IMR-90 (cell line): Measurements from ENCODE around the gene HERPUD1. TPM values are rescaled to one million over a fixed set of nuclear protein-coding genes. Genes with fewer than 3 reads are reported as not detected.

Experiments
- ATAC-seq: fragments of 200-7000 bp; cut with Tn5 transposase; 2 replicates; pipeline ENCODE4 v1.9.1; 2020; ENCODE audit warnings: low read depth, mild to moderate bottlenecking, moderate library complexity
- BruUV-seq: library from RNA; stranded (reverse); fragments of 400-500 nt; replicated peaks from 2 replicates; lab custom pipeline; 2021; lab: Mats Ljungman, UMichigan
- CTCF ChIA-PET: fragments of 300-600 bp; formaldehyde crosslinking; extraction: SDS; loops from one replicate; lab custom pipeline; 2021; ENCODE audit warnings: antibody characterized with exemption; lab: Yijun Ruan, JAX
- POLR2A ChIA-PET: fragments of 300-600 bp; sonication (Branson Sonifier 250); formaldehyde crosslinking; loops from one replicate; lab custom pipeline; 2022; ENCODE audit warnings: antibody characterized with exemption; ENCODE audit not compliant: unreplicated experiment; lab: Charles Lee
- DNase-seq: peaks from one replicate; pipeline ENCODE4 v3.0.0; 2013
- H2AFZ ChIP-seq: replicated peaks from 2 replicates; pipeline ENCODE3; 2013; ENCODE audit warnings: low read length, mild to moderate bottlenecking; ENCODE audit not compliant: poor library complexity
- H2AK5ac ChIP-seq: 2 replicates; pipeline ENCODE4 v1.6.1; 2013; ENCODE audit warnings: low read depth, low read length, inconsistent platforms
- H2AK9ac ChIP-seq: replicated peaks from 2 replicates; pipeline ENCODE3; 2013; ENCODE audit warnings: mild to moderate bottlenecking, low read depth, low read length, moderate library complexity; ENCODE audit not compliant: poor library complexity
- H2BK120ac ChIP-seq: 2 replicates; pipeline ENCODE4 v1.6.1; 2013; ENCODE audit warnings: low read depth, low read length, inconsistent platforms
- H2BK15ac ChIP-seq: 3 replicates; pipeline ENCODE4 v1.6.1; 2013; ENCODE audit warnings: low read depth, low read length, inconsistent platforms
- H2BK20ac ChIP-seq: 2 replicates; pipeline ENCODE4 v1.6.1; 2013; ENCODE audit warnings: low read depth, mild to moderate bottlenecking, inconsistent platforms, low read length, moderate library complexity
- H2BK5ac ChIP-seq: 2 replicates; pipeline ENCODE4 v1.6.1; 2013; ENCODE audit warnings: mild to moderate bottlenecking, low read depth, low read length, inconsistent platforms; ENCODE audit not compliant: poor library complexity, severe bottlenecking
- H3K14ac ChIP-seq: replicated peaks from 2 replicates; pipeline ENCODE4 v1.6.1; 2013; ENCODE audit warnings: low read depth, low read length, inconsistent platforms
- H3K18ac ChIP-seq: 2 replicates; pipeline ENCODE4 v1.6.1; 2013; ENCODE audit warnings: low read depth, low read length, control low read depth
- H3K23ac ChIP-seq: 2 replicates; pipeline ENCODE4 v1.6.1; 2013; ENCODE audit warnings: low read depth, low read length, inconsistent platforms
- H3K27ac ChIP-seq: 2 replicates; pipeline ENCODE4 v1.5.1; 2013; ENCODE audit warnings: mild to moderate bottlenecking, control low read depth, low read length; ENCODE audit not compliant: insufficient read depth
- H3K27me3 ChIP-seq: 2 replicates; pipeline ENCODE4 v1.6.1; 2013; ENCODE audit warnings: low read length; ENCODE audit not compliant: control insufficient read depth, insufficient read depth
- H3K36me3 ChIP-seq: 2 replicates; pipeline ENCODE4 v1.6.1; 2013; ENCODE audit warnings: low read length, mixed read lengths; ENCODE audit not compliant: control insufficient read depth, insufficient read depth
- H3K4ac ChIP-seq: 2 replicates; pipeline ENCODE4 v1.6.1; 2013; ENCODE audit warnings: low read depth, low read length, inconsistent platforms
- H3K4me1 ChIP-seq: 2 replicates; pipeline ENCODE4 v1.6.1; 2013; ENCODE audit warnings: low read length, mixed read lengths; ENCODE audit not compliant: control insufficient read depth, insufficient read depth
- H3K4me2 ChIP-seq: 2 replicates; pipeline ENCODE4 v1.6.1; 2013; ENCODE audit warnings: low read depth, mild to moderate bottlenecking, control low read depth, low read length, moderate library complexity
- H3K4me3 ChIP-seq: 2 replicates; pipeline ENCODE4 v1.5.1; 2013; ENCODE audit warnings: low read depth, mild to moderate bottlenecking, control low read depth, low read length, moderate library complexity; ENCODE audit not compliant: insufficient read depth
- H3K56ac ChIP-seq: 2 replicates; pipeline ENCODE4 v1.6.1; 2013; ENCODE audit warnings: low read length, inconsistent platforms; ENCODE audit not compliant: insufficient read depth; ENCODE audit errors: extremely low read depth
- H3K79me1 ChIP-seq, 2 experiments: 2 replicates each; pipeline ENCODE4 v1.6.1; 2013; ENCODE audit warnings: low read length in 2 of 2, inconsistent platforms in 1 of 2, low read depth in 1 of 2
- H3K9ac ChIP-seq: 2 replicates; pipeline ENCODE4 v1.6.1; 2013; ENCODE audit warnings: low read depth, low read length, control low read depth
- H3K9me1 ChIP-seq: 2 replicates; pipeline ENCODE4 v1.6.1; 2013; ENCODE audit warnings: low read length, inconsistent platforms; ENCODE audit not compliant: insufficient read depth
- H3K9me3 ChIP-seq: 2 replicates; pipeline ENCODE4 v1.6.1; 2013; ENCODE audit warnings: low read length; ENCODE audit not compliant: control insufficient read depth, insufficient read depth
- H4K20me1 ChIP-seq: 2 replicates; pipeline ENCODE4 v1.6.1; 2013; ENCODE audit warnings: low read length, inconsistent platforms; ENCODE audit not compliant: insufficient read depth
- H4K5ac ChIP-seq: 2 replicates; pipeline ENCODE4 v1.6.1; 2013; ENCODE audit warnings: mild to moderate bottlenecking, low read depth, low read length, control low read depth
- H4K8ac ChIP-seq, 2 experiments: 2 replicates each; pipeline ENCODE4 v1.6.1; 2013; ENCODE audit warnings: low read depth in 2 of 2, low read length in 2 of 2, control low read depth in 1 of 2, inconsistent platforms in 1 of 2
- H4K91ac ChIP-seq: 2 replicates; pipeline ENCODE4 v1.6.1; 2013; ENCODE audit warnings: low read depth, low read length, inconsistent platforms; ENCODE audit not compliant: insufficient read depth
- BHLHE40 ChIP-seq: fragments of 150-350 bp; IDR thresholded peaks from 2 replicates; pipeline ENCODE4 v1.6.1; 2016; ENCODE audit warnings: mild to moderate bottlenecking, low read depth, low read length
- CEBPB ChIP-seq: IDR thresholded peaks from 2 replicates; pipeline ENCODE4 v1.6.1; 2012; ENCODE audit warnings: low read depth, low read length, improper control_type of control experiment
- CTCF ChIP-seq: conservative IDR thresholded peaks from 2 replicates; pipeline ENCODE4 v1.5.1; 2012; ENCODE audit warnings: mild to moderate bottlenecking, low read depth, low read length, improper control_type of control experiment
- ELK1 ChIP-seq: fragments of 150-350 bp; IDR thresholded peaks from 2 replicates; pipeline ENCODE4 v1.6.1; 2016; ENCODE audit warnings: low read depth, mild to moderate bottlenecking, low read length, moderate library complexity, borderline replicate concordance
- FOS ChIP-seq: fragments of 150-350 bp; IDR thresholded peaks from 2 replicates; pipeline ENCODE4 v1.6.1; 2016; ENCODE audit warnings: low read depth, low read length
- MAFK ChIP-seq: IDR thresholded peaks from 2 replicates; pipeline ENCODE4 v1.6.1; 2012; ENCODE audit warnings: low read depth, low read length, improper control_type of control experiment
- MXI1 ChIP-seq: IDR thresholded peaks from 2 replicates; pipeline ENCODE4 v1.6.1; 2012; ENCODE audit warnings: low read depth, mild to moderate bottlenecking, low read length, moderate library complexity, borderline replicate concordance
- NFE2L2 ChIP-seq: fragments of 150-350 bp; IDR thresholded peaks from 2 replicates; pipeline ENCODE4 v1.6.1; 2016; ENCODE audit warnings: low read depth, mild to moderate bottlenecking, low read length
- POLR2A ChIP-seq: IDR thresholded peaks from 2 replicates; pipeline ENCODE4 v1.6.1; 2012; ENCODE audit warnings: mild to moderate bottlenecking, low read depth, low read length
- RAD21 ChIP-seq: IDR thresholded peaks from 2 replicates; pipeline ENCODE4 v1.6.1; 2012; ENCODE audit warnings: low read length, improper control_type of control experiment
- RCOR1 ChIP-seq: IDR thresholded peaks from 2 replicates; pipeline ENCODE4 v1.6.1; 2012; ENCODE audit warnings: mild to moderate bottlenecking, low read length, improper control_type of control experiment; ENCODE audit not compliant: insufficient replicate concordance
- RFX5 ChIP-seq: IDR thresholded peaks from 2 replicates; pipeline ENCODE4 v1.8.0; 2012; ENCODE audit warnings: low read depth, mild to moderate bottlenecking, low read length, moderate library complexity
- USF2 ChIP-seq: fragments of 150-350 bp; IDR thresholded peaks from 2 replicates; pipeline ENCODE4 v1.6.1; 2017; ENCODE audit warnings: mild to moderate bottlenecking, antibody characterized with exemption, low read length, low read depth
- WGBS, 2 experiments: methylation state at CpG; one replicate each; pipeline versions ENCODE4 v1.1.5 to v1.1.7; 2013; ENCODE audit warnings: missing lambda C conversion rate in 2 of 2; ENCODE audit not compliant: insufficient read length in 1 of 2; ENCODE audit errors: extremely low coverage in 2 of 2; 5-methylcytosine and 5-hydroxymethylcytosine counted together
- dilution Hi-C: fragments of 300-500 bp; cut with HindIII; formaldehyde crosslinking; loops from one replicate; pipeline ENCODE4 v1.14.3; 2018; ENCODE audit warnings: low sequenced_read_pairs; ENCODE audit not compliant: unreplicated experiment
- in situ Hi-C: fragments of 300-500 bp; cut with MboI; formaldehyde crosslinking; loops from 3 replicates; pipeline ENCODE4 v1.14.3; 2019; ENCODE audit warnings: low sequenced_read_pairs, inconsistent platforms, mixed read lengths
- intact Hi-C: fragments of 100-400 bp; cut with micrococcal nuclease; formaldehyde crosslinking; loops from 2 replicates; pipeline ENCODE4 v1.10.0; 2022
- polyA plus RNA-seq, 3 experiments: library from polyadenylated mRNA; depleted of rRNA; stranded (reverse); fragments of >200 nt; gene quantifications; 2 replicates each; pipeline ENCODE4 v1.2.3, GENCODE V29; 2012; ENCODE audit warnings: low replicate concordance in 1 of 3
- total RNA-seq: library from RNA; depleted of rRNA; stranded (reverse); fragments of >200 nt; gene quantifications from 2 replicates; pipeline ENCODE4 v1.2.3, GENCODE V29; 2012

Gene HERPUD1
- total and polyA plus RNA-seq, 2 of the 4 experiments (the other 2 are of a cell fraction), result 130 to 148 TPM

- Histone ChIP-seq H4K20me1 (no peaks in the 10 kb centered on the region; the same call in 1 of the 2 replicates), H3K9ac (no peak overlapping the region), H2AFZ (no peak overlapping the region), H3K27ac (no peak overlapping the region), H3K27me3 (no peaks in the 10 kb centered on the region), H3K4ac (no peak overlapping the region), H3K9me3 (no peaks in the 10 kb centered on the region), H3K4me3 (no peak overlapping the region), H4K5ac (no peak overlapping the region), H3K9me1 (no peaks in the 10 kb centered on the region), H3K79me1 (no peaks in the 10 kb centered on the region), H2BK15ac (no peak overlapping the region), H3K4me1 (peaks cover 4% of the 10 kb centered on the region; the same call in 1 of the 2 replicates), H2BK5ac (no peak overlapping the region), H3K4me2 (no peak overlapping the region), H3K18ac (no peak overlapping the region), H3K56ac (no peak overlapping the region), H4K91ac (no peak overlapping the region), H3K23ac (no peak overlapping the region), H2AK5ac (no peak overlapping the region), H2BK20ac (no peak overlapping the region), H3K36me3 (no peaks in the 10 kb centered on the region), H4K8ac (no peak overlapping the region), H3K14ac (no peak overlapping the region), H2BK120ac (no peak overlapping the region), H2AK9ac (no peak overlapping the region)
- ChIA-PET CTCF (no interaction called here), POLR2A (no interaction called here)
- WGBS, 2 experiments, result no CpG with 5 or more reads among the region's 4 CpGs
- no peak for DNase-seq
- no TSS peak for BruUV-seq
- ATAC-seq, result no peak
- TF ChIP-seq CEBPB, result no peak
- no peak for TF ChIP-seq RFX5
- no peak for TF ChIP-seq USF2
- no peak for TF ChIP-seq RCOR1
- no peak for TF ChIP-seq BHLHE40
- no peak for TF ChIP-seq MXI1
- TF ChIP-seq MAFK, result no peak
- no peak for TF ChIP-seq RAD21
- TF ChIP-seq CTCF, result no peak
- TF ChIP-seq ELK1, result no peak
- TF ChIP-seq NFE2L2, result no peak
- no peak for TF ChIP-seq FOS
- no peak for TF ChIP-seq POLR2A
- dilution Hi-C loops (no loop called here), intact Hi-C loops (no loop called here), in situ Hi-C loops (no loop called here)
Measured at GRCh38 chr16:56956076-56956475, 24.1 kb downstream of the HERPUD1 start.
